GM19372 (cell line): ENCODE results near the gene ICE1.

ENCODE experiments used
- ATAC-seq: cut with Tn5 transposase; IDR thresholded peaks from one replicate; pipeline ENCODE4 v1.9.1; 2021; ENCODE audit warnings: mild to moderate bottlenecking, low read depth, moderate library complexity; ENCODE audit not compliant: unreplicated experiment

ICE1 gene

DNA sequence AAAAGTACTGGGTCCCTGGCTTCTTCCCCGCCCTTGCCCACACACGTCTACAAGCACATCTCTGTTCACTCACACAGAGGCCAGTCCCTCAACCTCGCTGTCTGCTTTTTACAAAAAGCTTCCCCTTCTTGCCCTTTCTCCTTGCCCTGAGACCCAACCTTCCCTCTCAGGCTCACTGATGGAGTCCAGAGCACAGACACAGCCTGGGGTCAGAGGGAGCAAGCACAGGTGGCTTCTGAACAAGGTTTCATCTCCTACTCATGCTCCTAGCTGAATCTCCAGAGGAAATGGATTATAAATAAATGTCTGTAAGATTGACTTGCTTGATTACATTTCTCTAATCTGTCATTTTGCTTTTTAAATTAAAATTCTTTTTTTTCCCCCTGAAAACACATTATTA lies 101.8 kb downstream of the ICE1 start:
- no peak for ATAC-seq

DNA sequence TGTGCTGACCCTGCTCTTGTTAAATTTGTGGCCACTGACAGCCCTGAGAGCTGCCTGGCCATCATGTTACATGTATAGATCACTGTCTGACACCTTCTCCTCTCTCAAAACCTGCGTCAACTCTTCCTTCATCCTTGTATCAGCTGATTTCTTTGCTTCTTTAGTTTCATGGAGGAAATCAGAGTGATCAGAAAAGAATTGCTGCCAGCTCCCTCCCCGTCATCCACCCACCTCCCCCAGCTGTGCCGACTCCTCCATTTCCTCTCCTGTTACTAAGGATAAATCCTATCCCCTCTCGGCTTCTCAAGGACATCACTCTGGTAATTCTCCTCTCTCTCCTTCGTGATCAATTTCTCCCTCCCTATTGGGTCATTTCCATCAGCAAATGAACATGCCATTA lies 108.9 kb downstream of the ICE1 start:
- no peak for ATAC-seq

DNA sequence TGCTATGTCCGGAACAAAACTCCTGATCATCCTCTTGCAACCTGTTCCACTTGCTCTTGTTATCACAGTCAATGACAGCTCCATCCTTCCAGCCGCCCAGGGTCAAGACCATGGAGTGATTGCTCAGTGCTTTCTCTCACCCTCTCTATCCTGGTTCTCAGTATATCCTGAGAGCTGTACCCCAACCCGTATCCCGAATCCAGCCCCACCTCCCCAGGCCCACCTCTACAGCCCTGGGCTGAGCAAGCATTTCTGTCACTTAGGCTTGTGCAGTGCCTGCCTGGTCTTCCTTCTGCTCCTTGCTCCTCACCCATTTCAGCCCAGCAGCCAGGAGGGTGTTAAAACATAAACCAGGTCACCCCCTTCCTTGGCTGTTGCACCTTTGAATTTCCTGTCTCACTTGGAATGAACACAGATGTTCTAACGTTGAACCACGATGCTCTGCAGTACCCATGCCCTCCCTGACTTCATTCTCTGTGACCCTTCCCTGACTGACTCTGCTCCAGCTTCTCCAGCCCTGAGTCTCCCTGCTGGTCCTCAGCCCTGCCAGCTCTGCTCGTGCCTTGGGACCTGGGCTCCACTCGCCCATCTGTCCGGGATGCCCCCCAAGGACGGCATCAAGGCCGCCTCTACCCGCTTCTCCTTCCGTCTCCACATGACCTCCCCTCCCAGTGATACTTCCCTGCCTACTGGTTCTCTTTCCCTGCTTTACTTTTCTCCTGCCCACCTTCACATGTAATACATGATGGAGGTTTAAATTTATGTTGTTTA lies 110.0 kb downstream of the ICE1 start:
- ATAC-seq = no peak

DNA sequence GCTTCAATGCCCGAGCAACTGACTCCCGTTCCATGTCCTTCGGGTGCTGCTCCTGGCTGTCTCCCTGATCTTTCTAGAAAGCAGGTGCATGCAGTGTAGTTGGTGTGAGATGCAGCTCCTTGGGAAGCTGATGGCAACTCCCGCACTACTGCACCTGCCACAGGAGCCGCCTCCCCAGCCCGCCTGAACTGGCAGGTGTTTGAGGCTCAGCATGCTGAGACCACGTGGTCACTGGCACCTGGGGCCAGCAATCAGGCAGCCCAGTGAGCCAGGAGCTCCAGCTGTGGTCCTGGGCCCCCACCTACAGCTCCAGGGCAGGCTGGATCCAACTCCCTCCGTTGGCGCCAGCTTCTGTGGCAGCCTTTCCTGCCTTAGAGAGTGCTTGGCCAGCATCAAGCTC lies 111.5 kb downstream of the ICE1 start:
- no peak for ATAC-seq

DNA sequence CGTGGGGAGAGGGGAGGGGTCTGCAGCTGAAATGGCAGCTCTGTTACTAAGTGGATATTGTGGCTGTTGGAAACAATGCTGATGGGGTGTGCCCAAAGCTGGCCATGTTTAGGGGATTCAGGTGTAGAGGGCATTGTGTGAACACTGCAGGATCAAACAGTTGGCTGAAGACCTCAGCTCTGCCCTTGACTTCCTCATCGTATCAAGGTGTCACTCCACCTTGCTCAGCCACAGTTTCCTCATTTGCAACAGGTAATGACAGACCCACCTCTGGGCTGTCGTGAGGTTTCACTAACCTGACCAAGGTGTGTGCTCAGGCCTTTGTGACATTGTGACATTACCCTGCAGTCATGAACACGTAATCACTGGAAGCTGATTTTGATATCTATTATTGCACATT lies 111.9 kb downstream of the ICE1 start:
- no peak for ATAC-seq

DNA sequence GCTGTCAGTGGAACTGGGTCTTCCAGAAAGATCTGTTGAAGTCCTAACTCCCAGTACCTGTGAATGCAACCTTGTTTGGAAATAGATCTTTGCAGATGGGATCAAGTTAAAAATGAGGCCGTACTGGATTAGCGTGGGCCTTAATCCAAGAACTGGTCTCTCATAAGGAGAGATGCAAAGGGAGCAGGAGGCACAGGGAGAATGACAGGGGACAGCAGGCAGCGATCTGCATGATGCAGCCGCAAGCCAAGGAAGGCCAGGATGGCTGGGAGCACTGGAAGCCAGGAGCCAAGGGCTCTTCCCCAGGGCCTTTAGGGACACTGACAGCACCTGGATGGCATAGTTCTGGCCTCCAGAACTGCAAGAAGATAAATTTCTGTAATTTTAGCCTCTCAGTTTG lies 114.4 kb downstream of the ICE1 start:
- ATAC-seq = no peak

DNA sequence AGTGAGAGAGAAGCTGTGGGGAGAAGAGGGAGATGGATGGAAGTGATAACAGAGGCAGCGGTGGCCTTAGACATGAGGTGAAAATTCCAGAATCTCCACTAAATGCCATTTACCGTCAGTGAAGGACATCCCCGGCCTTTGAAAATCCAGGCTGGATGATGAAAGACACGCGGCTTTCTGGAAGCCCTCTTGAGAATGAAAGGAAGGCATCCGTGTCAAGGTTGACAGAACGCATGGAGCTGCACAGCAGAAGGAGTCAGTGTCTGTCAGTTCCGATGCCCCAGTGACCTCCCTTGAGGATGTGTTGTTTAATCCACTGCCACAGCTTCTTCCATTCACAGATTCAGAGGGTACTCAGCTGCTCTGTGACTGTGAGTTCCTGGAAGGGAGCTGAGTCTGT lies 114.9 kb downstream of the ICE1 start:
- ATAC-seq = no peak

DNA sequence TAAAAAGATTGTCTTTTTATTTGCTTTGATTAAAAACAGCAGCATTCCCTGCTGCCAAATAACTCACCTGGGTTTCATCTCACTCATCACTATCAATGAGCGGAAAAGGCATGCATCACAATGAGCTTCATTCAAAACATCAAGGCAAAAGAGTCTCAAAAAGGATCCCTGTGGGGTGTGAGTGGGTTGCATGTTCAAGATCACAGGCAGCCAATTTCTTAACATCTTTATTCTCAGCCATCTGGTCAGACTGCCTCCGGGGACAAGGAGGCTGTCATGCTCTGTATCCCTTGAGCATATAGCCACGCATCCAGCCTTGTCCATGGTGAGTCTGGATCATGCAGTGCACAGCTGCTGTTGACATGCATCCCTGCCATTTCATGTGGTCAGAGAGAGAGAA lies 117.1 kb downstream of the ICE1 start:
- no peak for ATAC-seq
